PC-3 (cell line): ENCODE data around the gene NRL.

Experiments
- CTCF ChIP-seq: fragments of 300-600 bp; sonication (generic); conservative IDR thresholded peaks from 2 replicates; pipeline ENCODE4 v1.5.1; 2017; ENCODE audit warnings: antibody characterized with exemption, low read depth, mild to moderate bottlenecking, low read length
- EZH2 ChIP-seq: fragments of 300-600 bp; sonication (generic); IDR thresholded peaks from one replicate; pipeline ENCODE4 v1.6.1; 2017; ENCODE audit warnings: antibody characterized with exemption, mild to moderate bottlenecking, low read length; ENCODE audit not compliant: unreplicated experiment
- EZH2phosphoT487 ChIP-seq: fragments of 300-600 bp; sonication (generic); IDR thresholded peaks from 2 replicates; pipeline ENCODE4 v1.6.1; 2018; ENCODE audit warnings: mild to moderate bottlenecking, antibody characterized with exemption, low read length, borderline replicate concordance

DNA sequence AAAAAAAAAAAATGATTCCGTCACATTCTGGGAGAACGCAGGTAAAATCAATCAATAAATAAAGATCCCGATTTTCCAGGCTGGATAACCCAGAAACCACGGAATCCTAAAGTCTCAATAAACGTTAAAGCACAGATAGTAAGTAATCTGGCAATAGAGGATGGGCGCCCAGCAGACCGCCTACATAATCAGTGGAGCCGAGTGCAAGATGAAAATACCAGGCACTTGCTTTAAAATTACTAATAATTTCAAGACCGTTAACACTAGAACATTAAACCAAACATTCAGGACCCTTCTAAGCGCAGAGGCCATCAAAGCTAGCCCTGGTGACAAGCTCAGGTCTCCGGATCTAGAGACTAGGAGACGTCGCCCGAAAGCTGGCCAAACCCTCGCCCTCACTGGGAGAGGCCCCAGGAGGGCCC lies 1.4 kb downstream of the NRL start:
- TF ChIP-seq CTCF (no peak), EZH2phosphoT487 (no peak), EZH2 (no peak)
